GM19328 (cell line): ENCODE measurements around the gene OR52A5.
"Not testable (repeated sequence)": the region's sequence is repeated elsewhere in the genome, so short reads cannot be mapped to it uniquely, and the experiment has no call there.

Experiments used
- ATAC-seq: cut with Tn5 transposase; IDR thresholded peaks from one replicate; pipeline ENCODE4 v1.9.1; 2021; ENCODE audit warnings: mild to moderate bottlenecking, moderate library complexity; ENCODE audit not compliant: unreplicated experiment

OR52A5 gene

GRCh38 chr11:5137996-5138395 lies at the start of gene OR52A5:
OR52A5 (minus strand) TSS chr11:5138356; CDS start chr11:5132642, 5,714 bp downstream.
- ATAC-seq, result no peak

GRCh38 chr11:5178046-5178837 lies 40.1 kb upstream of the OR52A5 start:
- ATAC-seq, result no peak

GRCh38 chr11:5174934-5175333 lies 36.8 kb upstream of the OR52A5 start:
- ATAC-seq, result no peak

GRCh38 chr11:5171856-5172255 lies 33.7 kb upstream of the OR52A5 start:
- ATAC-seq, result no peak

GRCh38 chr11:5165898-5166297 lies 27.7 kb upstream of the OR52A5 start:
- ATAC-seq, result not testable (repeated sequence)

- not testable (repeated sequence) for ATAC-seq
These were observed 26.7 kb upstream of the OR52A5 start for GRCh38 chr11:5164807-5165206.

- not testable (repeated sequence) for ATAC-seq
These were observed 22.9 kb upstream of the OR52A5 start for GRCh38 chr11:5161045-5161444.

GRCh38 chr11:5160217-5160616 lies 22.1 kb upstream of the OR52A5 start:
- not testable (repeated sequence) for ATAC-seq

- no peak for ATAC-seq
These were observed 21.6 kb upstream of the OR52A5 start for GRCh38 chr11:5159806-5160205.

- no peak for ATAC-seq
These were observed 16.5 kb upstream of the OR52A5 start, which contains the start of gene OR52A1 for GRCh38 chr11:5154657-5155056. OR52A1 (minus strand) TSS chr11:5154757; CDS start chr11:5152369, 2,388 bp downstream.

- ATAC-seq, result no peak
These were observed 15.6 kb upstream of the OR52A5 start for GRCh38 chr11:5153574-5154431.

- ATAC-seq, result no peak
These were observed 13.6 kb upstream of the OR52A5 start for GRCh38 chr11:5151713-5152153.

- not testable (repeated sequence) for ATAC-seq
These were observed 6.0 kb upstream of the OR52A5 start for GRCh38 chr11:5144206-5144605.

GRCh38 chr11:5137014-5137413 lies 1.1 kb downstream of the OR52A5 start:
- no peak for ATAC-seq

GRCh38 chr11:5136261-5136660 lies 1.9 kb downstream of the OR52A5 start:
- ATAC-seq, result no peak

- ATAC-seq, result no peak
These were observed 6.4 kb downstream of the OR52A5 start for GRCh38 chr11:5131584-5132335.

GRCh38 chr11:5129457-5129877 lies 8.7 kb downstream of the OR52A5 start:
- ATAC-seq, result no peak

GRCh38 chr11:5124891-5125620 lies 13.1 kb downstream of the OR52A5 start:
- ATAC-seq, result no peak

- peak; percentile 95 for ATAC-seq
These were observed 14.2 kb downstream of the OR52A5 start for GRCh38 chr11:5123802-5124521.

- no peak for ATAC-seq
These were observed 19.3 kb downstream of the OR52A5 start for GRCh38 chr11:5118893-5119292.
